K562 (cell line): ENCODE data around the gene NAPB. TPM values are rescaled to one million over a fixed set of nuclear protein-coding genes. Genes with fewer than 3 reads are reported as not detected.

ENCODE experiments used
- FOXK2 ChIP-seq, 2 experiments: fragments of 450-650 bp; IDR thresholded peaks in 1 of 2; conservative IDR thresholded peaks in 1 of 2; 2 replicates each; pipeline ENCODE4 v1.6.1; 2016; ENCODE audit warnings: low read depth in 2 of 2, mild to moderate bottlenecking in 1 of 2
- HDAC1 ChIP-seq, 2 experiments: fragments of 450-650 bp; IDR thresholded peaks; 2 replicates each; pipeline ENCODE4 v1.6.1; 2016 to 2017; ENCODE audit warnings: inconsistent platforms in 1 of 2, mild to moderate bottlenecking in 1 of 2, moderate library complexity in 1 of 2
- MBD2 ChIP-seq: sonication (generic); IDR thresholded peaks from 2 replicates; pipeline ENCODE4 v1.6.1; 2016; ENCODE audit warnings: low read depth, borderline replicate concordance
- NCOR1 ChIP-seq: fragments of 450-650 bp; IDR thresholded peaks from 2 replicates; pipeline ENCODE4 v1.6.1; 2016; ENCODE audit warnings: mild to moderate bottlenecking, moderate library complexity
- NR2C1 ChIP-seq, 2 experiments: fragments of 450-650 bp; IDR thresholded peaks; 2 replicates each; pipeline ENCODE4 v1.6.1; 2017; ENCODE audit warnings: mild to moderate bottlenecking in 2 of 2, antibody characterized with exemption in 1 of 2, inconsistent platforms in 1 of 2, missing compliant biosample characterization in 1 of 2, missing genetic modification characterization in 1 of 2
- PHF8 ChIP-seq: fragments of 200-600 bp; sonication (generic); IDR thresholded peaks from 2 replicates; pipeline ENCODE4 v1.6.1; 2012; ENCODE audit warnings: mixed run types, mild to moderate bottlenecking, inconsistent platforms, low read length, moderate library complexity, borderline replicate concordance
- TBL1XR1 ChIP-seq, 2 experiments: IDR thresholded peaks; 2 replicates each; pipeline ENCODE4 v1.6.1; 2012; ENCODE audit warnings: improper control_type of control experiment in 2 of 2, low read length in 2 of 2, mild to moderate bottlenecking in 1 of 2
- ZFX ChIP-seq: sonication (generic); formaldehyde crosslinking; IDR thresholded peaks from 2 replicates; pipeline ENCODE4 v1.8.0; 2022; ENCODE audit warnings: mild to moderate bottlenecking, missing genetic modification reagents, moderate library complexity
- ZNF384 ChIP-seq: IDR thresholded peaks from 2 replicates; pipeline ENCODE4 v1.6.1; 2012; ENCODE audit warnings: low read depth, low read length, improper control_type of control experiment
- polyA plus RNA-seq, 8 experiments: library from polyadenylated mRNA; depleted of rRNA in 4 of 8; stranded (reverse) in 5 of 8; unstranded in 3 of 8; fragments of >200 nt; fragmentation: Nextera tagmentation in 2 of 8; fragmentation: Illumina TruSeq in 1 of 8; extraction: Ambion mirVana in 2 of 8; extraction: Trizol in 1 of 8; gene quantifications; 2 replicates each; pipeline versions ENCODE4 v1.2.1 to v1.2.3, GENCODE V29; 2011 to 2014; ENCODE audit warnings: inconsistent platforms in 1 of 8, missing spikeins in 1 of 8
- total RNA-seq, 7 experiments: library from RNA; depleted of rRNA in 6 of 7; stranded (reverse); fragments of >200 nt in 6 of 7; fragmentation: Illumina TruSeq in 2 of 7; extraction: Trizol in 2 of 7; gene quantifications; 2 replicates each; pipeline versions ENCODE4 v1.2.1 to v1.2.3, GENCODE V29; 2011 to 2021; ENCODE audit warnings: low replicate concordance in 1 of 7
- TF ChIP-seq, protein P1 (sequence below), 2 experiments: IDR thresholded peaks in 1 of 2; conservative IDR thresholded peaks in 1 of 2; 2 replicates each; pipeline ENCODE4 v1.6.1; 2016; ENCODE audit warnings: low read depth in 2 of 2, mild to moderate bottlenecking in 1 of 2, missing compliant biosample characterization in 1 of 2, missing genetic modification characterization in 1 of 2, moderate library complexity in 1 of 2
- TF ChIP-seq, protein P2 (sequence below): conservative IDR thresholded peaks from 2 replicates; pipeline ENCODE4 v1.6.1; 2011; ENCODE audit warnings: low read depth, mild to moderate bottlenecking, low read length; ENCODE audit not compliant: control insufficient read depth
- TF ChIP-seq, protein P3 (sequence below): fragments of 450-650 bp; IDR thresholded peaks from 2 replicates; pipeline ENCODE4 v1.6.1; 2018; ENCODE audit not compliant: partially characterized antibody
- TF ChIP-seq, protein P4 (sequence below): sonication (generic); formaldehyde crosslinking; IDR thresholded peaks from 2 replicates; pipeline ENCODE4 v1.8.1; 2023; ENCODE audit warnings: mild to moderate bottlenecking, missing genetic modification reagents
- TF ChIP-seq, protein P5 (sequence below): fragments of 200-800 bp; sonication (Bioruptor generic); IDR thresholded peaks from 2 replicates; pipeline ENCODE4 v1.6.1; 2017; ENCODE audit warnings: missing genetic modification characterization, missing compliant biosample characterization

Gene NAPB
- total and polyA plus RNA-seq, 9 of the 15 experiments (the other 6 are each of a cell fraction or from before 2014, with no cell fraction given), result 1.4 to 7.7 (median 5.2) TPM

DNA sequence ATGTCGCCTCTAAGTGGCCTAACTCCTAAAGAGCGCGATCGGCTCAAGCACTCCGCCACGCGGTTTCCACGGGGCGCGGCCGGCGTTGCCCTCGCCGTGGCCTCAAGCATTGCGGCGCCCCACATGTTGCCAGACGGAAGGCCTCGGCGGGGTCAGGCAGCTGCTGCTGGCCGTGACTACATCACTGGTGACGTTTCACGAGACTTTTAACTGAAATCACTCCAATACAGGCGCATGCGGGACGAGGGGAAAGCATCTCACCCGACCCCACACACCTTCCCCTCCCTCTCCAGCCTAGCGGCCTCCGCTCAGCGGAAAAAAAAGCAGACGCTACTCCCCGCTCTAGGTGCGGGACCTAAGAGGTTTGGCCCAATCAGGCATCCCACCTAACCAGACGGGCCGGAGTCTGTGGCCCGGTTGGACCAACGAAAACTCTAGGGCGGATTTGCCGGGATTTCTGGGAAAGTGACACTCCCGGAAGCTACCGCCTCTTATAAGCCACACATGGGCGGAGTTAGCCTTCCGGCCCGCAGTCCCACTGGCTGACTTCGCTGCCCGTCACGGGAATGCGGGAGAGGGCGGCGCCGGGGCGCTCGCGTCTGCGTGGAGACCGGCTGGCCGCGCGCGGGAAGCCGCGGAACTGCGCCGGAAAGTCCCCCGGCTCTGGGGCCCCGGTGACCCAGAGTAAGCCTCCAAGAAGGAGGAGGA is 70.9 kb downstream of the NAPB start, which contains the start of gene NXT1 (continued):
- TF ChIP-seq, protein P1, sequence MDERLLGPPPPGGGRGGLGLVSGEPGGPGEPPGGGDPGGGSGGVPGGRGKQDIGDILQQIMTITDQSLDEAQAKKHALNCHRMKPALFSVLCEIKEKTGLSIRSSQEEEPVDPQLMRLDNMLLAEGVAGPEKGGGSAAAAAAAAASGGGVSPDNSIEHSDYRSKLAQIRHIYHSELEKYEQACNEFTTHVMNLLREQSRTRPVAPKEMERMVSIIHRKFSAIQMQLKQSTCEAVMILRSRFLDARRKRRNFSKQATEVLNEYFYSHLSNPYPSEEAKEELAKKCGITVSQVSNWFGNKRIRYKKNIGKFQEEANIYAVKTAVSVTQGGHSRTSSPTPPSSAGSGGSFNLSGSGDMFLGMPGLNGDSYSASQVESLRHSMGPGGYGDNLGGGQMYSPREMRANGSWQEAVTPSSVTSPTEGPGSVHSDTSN (CRISPR knock-in tag; IDR thresholded peaks at IDR 0.05; ENCODE audit: low read depth), result peak; percentile 79
- TF ChIP-seq, protein P1 (tag; conservative IDR thresholded peaks at IDR 0.05; ENCODE audit: low read depth), result peak; percentile 93
- TF ChIP-seq ZFX (CRISPR knock-in tag), result peak; percentile 94
- TF ChIP-seq, protein P2, sequence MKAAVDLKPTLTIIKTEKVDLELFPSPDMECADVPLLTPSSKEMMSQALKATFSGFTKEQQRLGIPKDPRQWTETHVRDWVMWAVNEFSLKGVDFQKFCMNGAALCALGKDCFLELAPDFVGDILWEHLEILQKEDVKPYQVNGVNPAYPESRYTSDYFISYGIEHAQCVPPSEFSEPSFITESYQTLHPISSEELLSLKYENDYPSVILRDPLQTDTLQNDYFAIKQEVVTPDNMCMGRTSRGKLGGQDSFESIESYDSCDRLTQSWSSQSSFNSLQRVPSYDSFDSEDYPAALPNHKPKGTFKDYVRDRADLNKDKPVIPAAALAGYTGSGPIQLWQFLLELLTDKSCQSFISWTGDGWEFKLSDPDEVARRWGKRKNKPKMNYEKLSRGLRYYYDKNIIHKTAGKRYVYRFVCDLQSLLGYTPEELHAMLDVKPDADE, result peak; percentile 31; the same call in 1 of the 2 replicates
- TF ChIP-seq NCOR1, result 0 out of 2 replicates have a peak, but pooled peaks have one; percentile 7
- TF ChIP-seq NR2C1 (IDR thresholded peaks at IDR 0.05), result no peak
- peak; percentile 55; the same call in 1 of the 2 replicates for TF ChIP-seq NR2C1 (tag; IDR thresholded peaks at IDR 0.05)
- TF ChIP-seq MBD2, result peak; percentile 86
- TF ChIP-seq FOXK2 (conservative IDR thresholded peaks at IDR 0.05 in 1 of 2, IDR thresholded peaks at IDR 0.05 in 1 of 2; ENCODE audit: low read depth in 2 of 2), result peak; percentile 36 to 48; a peak in 1 of 4 replicates
- peak; percentile 75; the same call in 1 of the 2 replicates for TF ChIP-seq PHF8
- TF ChIP-seq HDAC1 (IDR thresholded peaks at IDR 0.05), result peak in 1 of 2 experiments; percentile 82; a peak in 2 of 4 replicates
- TF ChIP-seq ZNF384, result peak; percentile 77
- no peak for TF ChIP-seq TBL1XR1 (IDR thresholded peaks at IDR 0.05; ENCODE audit: low read length in 2 of 2)
- TF ChIP-seq, protein P3, sequence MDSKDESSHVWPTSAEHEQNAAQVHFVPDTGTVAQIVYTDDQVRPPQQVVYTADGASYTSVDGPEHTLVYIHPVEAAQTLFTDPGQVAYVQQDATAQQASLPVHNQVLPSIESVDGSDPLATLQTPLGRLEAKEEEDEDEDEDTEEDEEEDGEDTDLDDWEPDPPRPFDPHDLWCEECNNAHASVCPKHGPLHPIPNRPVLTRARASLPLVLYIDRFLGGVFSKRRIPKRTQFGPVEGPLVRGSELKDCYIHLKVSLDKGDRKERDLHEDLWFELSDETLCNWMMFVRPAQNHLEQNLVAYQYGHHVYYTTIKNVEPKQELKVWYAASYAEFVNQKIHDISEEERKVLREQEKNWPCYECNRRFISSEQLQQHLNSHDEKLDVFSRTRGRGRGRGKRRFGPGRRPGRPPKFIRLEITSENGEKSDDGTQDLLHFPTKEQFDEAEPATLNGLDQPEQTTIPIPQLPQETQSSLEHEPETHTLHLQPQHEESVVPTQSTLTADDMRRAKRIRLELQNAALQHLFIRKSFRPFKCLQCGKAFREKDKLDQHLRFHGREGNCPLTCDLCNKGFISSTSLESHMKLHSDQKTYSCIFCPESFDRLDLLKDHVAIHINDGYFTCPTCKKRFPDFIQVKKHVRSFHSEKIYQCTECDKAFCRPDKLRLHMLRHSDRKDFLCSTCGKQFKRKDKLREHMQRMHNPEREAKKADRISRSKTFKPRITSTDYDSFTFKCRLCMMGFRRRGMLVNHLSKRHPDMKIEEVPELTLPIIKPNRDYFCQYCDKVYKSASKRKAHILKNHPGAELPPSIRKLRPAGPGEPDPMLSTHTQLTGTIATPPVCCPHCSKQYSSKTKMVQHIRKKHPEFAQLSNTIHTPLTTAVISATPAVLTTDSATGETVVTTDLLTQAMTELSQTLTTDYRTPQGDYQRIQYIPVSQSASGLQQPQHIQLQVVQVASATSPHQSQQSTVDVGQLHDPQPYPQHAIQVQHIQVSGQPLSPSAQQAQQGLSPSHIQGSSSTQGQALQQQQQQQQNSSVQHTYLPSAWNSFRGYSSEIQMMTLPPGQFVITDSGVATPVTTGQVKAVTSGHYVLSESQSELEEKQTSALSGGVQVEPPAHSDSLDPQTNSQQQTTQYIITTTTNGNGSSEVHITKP, result peak; percentile 23
- TF ChIP-seq, protein P4, sequence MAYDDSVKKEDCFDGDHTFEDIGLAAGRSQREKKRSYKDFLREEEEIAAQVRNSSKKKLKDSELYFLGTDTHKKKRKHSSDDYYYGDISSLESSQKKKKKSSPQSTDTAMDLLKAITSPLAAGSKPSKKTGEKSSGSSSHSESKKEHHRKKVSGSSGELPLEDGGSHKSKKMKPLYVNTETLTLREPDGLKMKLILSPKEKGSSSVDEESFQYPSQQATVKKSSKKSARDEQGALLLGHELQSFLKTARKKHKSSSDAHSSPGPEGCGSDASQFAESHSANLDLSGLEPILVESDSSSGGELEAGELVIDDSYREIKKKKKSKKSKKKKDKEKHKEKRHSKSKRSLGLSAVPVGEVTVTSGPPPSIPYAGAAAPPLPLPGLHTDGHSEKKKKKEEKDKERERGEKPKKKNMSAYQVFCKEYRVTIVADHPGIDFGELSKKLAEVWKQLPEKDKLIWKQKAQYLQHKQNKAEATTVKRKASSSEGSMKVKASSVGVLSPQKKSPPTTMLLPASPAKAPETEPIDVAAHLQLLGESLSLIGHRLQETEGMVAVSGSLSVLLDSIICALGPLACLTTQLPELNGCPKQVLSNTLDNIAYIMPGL, result peak; percentile 63; the same call in 1 of the 2 replicates
- TF ChIP-seq, protein P5, sequence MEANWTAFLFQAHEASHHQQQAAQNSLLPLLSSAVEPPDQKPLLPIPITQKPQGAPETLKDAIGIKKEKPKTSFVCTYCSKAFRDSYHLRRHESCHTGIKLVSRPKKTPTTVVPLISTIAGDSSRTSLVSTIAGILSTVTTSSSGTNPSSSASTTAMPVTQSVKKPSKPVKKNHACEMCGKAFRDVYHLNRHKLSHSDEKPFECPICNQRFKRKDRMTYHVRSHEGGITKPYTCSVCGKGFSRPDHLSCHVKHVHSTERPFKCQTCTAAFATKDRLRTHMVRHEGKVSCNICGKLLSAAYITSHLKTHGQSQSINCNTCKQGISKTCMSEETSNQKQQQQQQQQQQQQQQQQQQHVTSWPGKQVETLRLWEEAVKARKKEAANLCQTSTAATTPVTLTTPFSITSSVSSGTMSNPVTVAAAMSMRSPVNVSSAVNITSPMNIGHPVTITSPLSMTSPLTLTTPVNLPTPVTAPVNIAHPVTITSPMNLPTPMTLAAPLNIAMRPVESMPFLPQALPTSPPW (CRISPR knock-in tag), result peak; percentile 66
